ENCODE data around the gene CREBL2. TPM values are rescaled to one million over a fixed set of nuclear protein-coding genes. Genes with fewer than 3 reads are reported as not detected.
"Not testable (repeated sequence)": the region's sequence is repeated elsewhere in the genome, so short reads cannot be mapped to it uniquely, and the experiment has no call there.

CREBL2 gene
- total RNA-seq, 1 experiment from 2014 or later, result 17.8 TPM

- Histone ChIP-seq H3K36me3 (ENCODE audit: insufficient read depth, low read length, poor library complexity, severe bottlenecking) (no peaks in the 10 kb centered on the region), H3K27ac (ENCODE audit: low read depth, low read length, poor library complexity, severe bottlenecking) (peak overlapping the region; percentile 86), H3K4me1 (ENCODE audit: insufficient read depth, low read length, poor library complexity, severe bottlenecking) (no peaks in the 10 kb centered on the region), H3K4me3 (ENCODE audit: low read depth, low read length, poor library complexity, severe bottlenecking) (peak overlapping the region; percentile 86), H3K9me3 (ENCODE audit: low read depth, low read length, poor library complexity, severe bottlenecking) (no peaks in the 10 kb centered on the region), H3K27me3 (replicated peaks; ENCODE audit: insufficient read depth, low read depth, low read length, poor library complexity) (no peaks in the 10 kb centered on the region)
- no peak for TF ChIP-seq EZH2 (IDR thresholded peaks at IDR 0.05; ENCODE audit: borderline replicate concordance, low read depth, low read length, poor library complexity, severe bottlenecking)
- TF ChIP-seq, protein P1, sequence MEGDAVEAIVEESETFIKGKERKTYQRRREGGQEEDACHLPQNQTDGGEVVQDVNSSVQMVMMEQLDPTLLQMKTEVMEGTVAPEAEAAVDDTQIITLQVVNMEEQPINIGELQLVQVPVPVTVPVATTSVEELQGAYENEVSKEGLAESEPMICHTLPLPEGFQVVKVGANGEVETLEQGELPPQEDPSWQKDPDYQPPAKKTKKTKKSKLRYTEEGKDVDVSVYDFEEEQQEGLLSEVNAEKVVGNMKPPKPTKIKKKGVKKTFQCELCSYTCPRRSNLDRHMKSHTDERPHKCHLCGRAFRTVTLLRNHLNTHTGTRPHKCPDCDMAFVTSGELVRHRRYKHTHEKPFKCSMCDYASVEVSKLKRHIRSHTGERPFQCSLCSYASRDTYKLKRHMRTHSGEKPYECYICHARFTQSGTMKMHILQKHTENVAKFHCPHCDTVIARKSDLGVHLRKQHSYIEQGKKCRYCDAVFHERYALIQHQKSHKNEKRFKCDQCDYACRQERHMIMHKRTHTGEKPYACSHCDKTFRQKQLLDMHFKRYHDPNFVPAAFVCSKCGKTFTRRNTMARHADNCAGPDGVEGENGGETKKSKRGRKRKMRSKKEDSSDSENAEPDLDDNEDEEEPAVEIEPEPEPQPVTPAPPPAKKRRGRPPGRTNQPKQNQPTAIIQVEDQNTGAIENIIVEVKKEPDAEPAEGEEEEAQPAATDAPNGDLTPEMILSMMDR (conservative IDR thresholded peaks at IDR 0.05; ENCODE audit: low read depth, low read length), result no peak
- intact Hi-C loops (cut with micrococcal nuclease; ENCODE audit: unreplicated experiment), result no loop called here
- peak; percentile 17 for DNase-seq (ENCODE audit: low spot score)
- POLR2A ChIA-PET (ENCODE audit: low non-redundant PET), result interaction anchor here (0.7 kb wide), 1 partner anchor 155 kb away, joined by 3 read pairs; no protein-coding TSS in a partner anchor
- BruUV-seq (replicated peaks), result TSS peak; percentile 91
- CTCF ChIA-PET, result interaction anchor here (0.6 to 1.5 kb wide), 3 partner anchors 187 to 279 kb away, joined by 3 to 5 read pairs (median 3); no protein-coding TSS in a partner anchor
Observed at GRCh38 chr12:12563290-12563928, 48.3 kb upstream of the CREBL2 start.

DNA sequence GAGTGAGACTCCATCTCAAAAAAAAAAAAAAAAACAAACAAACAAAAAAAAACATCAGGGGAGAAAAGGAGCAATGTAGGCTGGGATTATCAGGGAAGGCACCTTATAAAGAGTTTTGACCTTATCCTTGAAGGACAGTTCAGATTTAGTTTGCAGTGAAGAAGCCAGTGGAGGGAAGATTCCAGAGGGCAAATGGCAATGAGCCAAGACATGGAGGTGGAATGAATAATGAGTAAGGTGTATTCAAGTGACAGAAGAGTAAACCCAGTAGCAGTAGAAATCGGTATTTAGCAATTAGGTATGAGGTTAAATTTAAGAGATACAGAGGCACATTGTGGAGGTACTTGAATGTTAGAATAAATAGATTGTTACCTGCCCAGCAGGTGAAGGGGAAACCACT lies 46.8 kb upstream of the CREBL2 start:
- POLR2A ChIA-PET (ENCODE audit: low non-redundant PET), result no interaction called here

GRCh38 chr12:12565971-12566370 lies 45.7 kb upstream of the CREBL2 start:
- H3K4me3 ChIP-seq (ENCODE audit: low read depth, low read length, poor library complexity, severe bottlenecking); H3K9me3 ChIP-seq (ENCODE audit: low read depth, low read length, poor library complexity, severe bottlenecking); H3K27ac ChIP-seq (ENCODE audit: low read depth, low read length, poor library complexity, severe bottlenecking); POLR2A ChIA-PET (ENCODE audit: low non-redundant PET); BruUV-seq (replicated peaks); CTCF ChIA-PET; H3K27me3 ChIP-seq (replicated peaks; ENCODE audit: insufficient read depth, low read depth, low read length, poor library complexity); DNase-seq (ENCODE audit: low spot score); H3K36me3 ChIP-seq (ENCODE audit: insufficient read depth, low read length, poor library complexity, severe bottlenecking); H3K4me1 ChIP-seq (ENCODE audit: insufficient read depth, low read length, poor library complexity, severe bottlenecking): not testable (repeated sequence)
- intact Hi-C loops (cut with micrococcal nuclease; ENCODE audit: unreplicated experiment), result loop anchor here (2.0 kb wide), 1 partner anchor 185 kb away; no protein-coding TSS in a partner anchor

More for the DNA sequence above, 46.8 kb upstream of the CREBL2 start:
- CTCF ChIA-PET, result no interaction called here
- Histone ChIP-seq H3K9me3 (ENCODE audit: low read depth, low read length, poor library complexity, severe bottlenecking) (no peaks in the 10 kb centered on the region), H3K4me1 (ENCODE audit: insufficient read depth, low read length, poor library complexity, severe bottlenecking) (no peaks in the 10 kb centered on the region), H3K27ac (ENCODE audit: low read depth, low read length, poor library complexity, severe bottlenecking) (no peak overlapping the region), H3K4me3 (ENCODE audit: low read depth, low read length, poor library complexity, severe bottlenecking) (no peak overlapping the region), H3K27me3 (replicated peaks; ENCODE audit: insufficient read depth, low read depth, low read length, poor library complexity) (no peaks in the 10 kb centered on the region), H3K36me3 (ENCODE audit: insufficient read depth, low read length, poor library complexity, severe bottlenecking) (no peaks in the 10 kb centered on the region)
- intact Hi-C loops (cut with micrococcal nuclease; ENCODE audit: unreplicated experiment), result loop anchor here (2.0 kb wide), 1 partner anchor 184 kb away; no protein-coding TSS in a partner anchor
- no peak for TF ChIP-seq EZH2 (IDR thresholded peaks at IDR 0.05; ENCODE audit: borderline replicate concordance, low read depth, low read length, poor library complexity, severe bottlenecking)
- TF ChIP-seq, protein P1 (conservative IDR thresholded peaks at IDR 0.05; ENCODE audit: low read depth, low read length), result no peak
- DNase-seq (ENCODE audit: low spot score), result no peak
- BruUV-seq (replicated peaks), result no TSS peak

DNA sequence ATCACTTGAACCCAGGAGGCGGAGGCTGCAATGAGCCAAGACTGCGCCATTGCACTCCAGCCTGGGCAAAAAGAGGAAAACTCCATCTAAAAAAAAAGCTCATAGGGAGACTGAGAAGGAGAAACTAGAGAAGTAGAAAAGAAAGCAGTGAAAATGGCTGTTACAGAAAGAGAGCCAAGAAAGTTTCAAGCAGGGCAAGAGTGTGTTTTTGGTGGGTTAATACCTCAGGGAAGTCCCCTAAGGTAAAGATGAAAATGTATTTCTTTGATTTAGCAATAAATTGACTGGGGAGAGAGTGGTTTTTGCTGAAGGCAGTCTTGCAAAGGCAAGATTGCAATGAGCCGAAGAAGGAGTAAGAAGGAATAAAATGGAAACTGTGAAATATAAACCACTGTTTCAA lies 39.0 kb upstream of the CREBL2 start:
- no peak overlapping the region for H3K27ac ChIP-seq (ENCODE audit: low read depth, low read length, poor library complexity, severe bottlenecking)
- no peak for DNase-seq (ENCODE audit: low spot score)
- intact Hi-C loops (cut with micrococcal nuclease; ENCODE audit: unreplicated experiment), result no loop called here
- POLR2A ChIA-PET (ENCODE audit: low non-redundant PET), result no interaction called here
- H3K36me3 ChIP-seq (ENCODE audit: insufficient read depth, low read length, poor library complexity, severe bottlenecking), result no peaks in the 10 kb centered on the region
- no TSS peak for BruUV-seq (replicated peaks)
- H3K27me3 ChIP-seq (replicated peaks; ENCODE audit: insufficient read depth, low read depth, low read length, poor library complexity), result no peaks in the 10 kb centered on the region
- no peak overlapping the region for H3K4me3 ChIP-seq (ENCODE audit: low read depth, low read length, poor library complexity, severe bottlenecking)
- H3K4me1 ChIP-seq (ENCODE audit: insufficient read depth, low read length, poor library complexity, severe bottlenecking), result no peaks in the 10 kb centered on the region
- CTCF ChIA-PET, result no interaction called here
- TF ChIP-seq, protein P1 (conservative IDR thresholded peaks at IDR 0.05; ENCODE audit: low read depth, low read length), result no peak
- TF ChIP-seq EZH2 (IDR thresholded peaks at IDR 0.05; ENCODE audit: borderline replicate concordance, low read depth, low read length, poor library complexity, severe bottlenecking), result no peak
- H3K9me3 ChIP-seq (ENCODE audit: low read depth, low read length, poor library complexity, severe bottlenecking), result no peaks in the 10 kb centered on the region
